AG04450 (cell line): Measurements from ENCODE around the gene PRPSAP1. TPM values are rescaled to one million over a fixed set of nuclear protein-coding genes. Genes with fewer than 3 reads are reported as not detected.

Source experiments
- CTCF ChIA-PET: fragments of 300-600, 350-600 bp; formaldehyde crosslinking; extraction: SDS; loops from one replicate; lab custom pipeline; 2022; ENCODE audit warnings: antibody characterized with exemption, inconsistent platforms; lab: Charles Lee
- POLR2A ChIA-PET: fragments of 350-600 bp; formaldehyde crosslinking; extraction: SDS; loops from one replicate; lab custom pipeline; 2021; ENCODE audit warnings: antibody characterized with exemption, inconsistent platforms; lab: Yijun Ruan, JAX
- DNase-seq: peaks from one replicate; pipeline ENCODE4 v3.0.0-alpha.2; 2011; ENCODE audit warnings: low read depth, low spot score
- H3K27ac ChIP-seq: one replicate; pipeline ENCODE4 v1.5.1; 2012; ENCODE audit warnings: low read depth, low read length, control low read depth
- H3K27me3 ChIP-seq: one replicate; pipeline ENCODE4 v1.6.0; 2012; ENCODE audit warnings: low read length; ENCODE audit not compliant: control insufficient read depth, insufficient read depth
- H3K4me3 ChIP-seq: 2 replicates; pipeline ENCODE4 v1.5.1; 2011; ENCODE audit warnings: mild to moderate bottlenecking, low read depth, low read length, control low read depth
- H3K9me3 ChIP-seq: 2 replicates; pipeline ENCODE4 v1.5.1; 2012; ENCODE audit warnings: low read length; ENCODE audit not compliant: control insufficient read depth, insufficient read depth
- polyA plus RNA-seq: library from polyadenylated mRNA; depleted of rRNA; stranded (reverse); fragments of >200 nt; gene quantifications from 2 replicates; pipeline ENCODE4 v1.2.3, GENCODE V29; 2011
- TF ChIP-seq, protein P1 (sequence below): IDR thresholded peaks from 2 replicates; pipeline ENCODE4 v1.5.1; 2011; ENCODE audit warnings: low read depth, low read length, control low read depth, inconsistent platforms

PRPSAP1 gene
- polyA plus RNA-seq, 1 experiment = 49.9 TPM

DNA sequence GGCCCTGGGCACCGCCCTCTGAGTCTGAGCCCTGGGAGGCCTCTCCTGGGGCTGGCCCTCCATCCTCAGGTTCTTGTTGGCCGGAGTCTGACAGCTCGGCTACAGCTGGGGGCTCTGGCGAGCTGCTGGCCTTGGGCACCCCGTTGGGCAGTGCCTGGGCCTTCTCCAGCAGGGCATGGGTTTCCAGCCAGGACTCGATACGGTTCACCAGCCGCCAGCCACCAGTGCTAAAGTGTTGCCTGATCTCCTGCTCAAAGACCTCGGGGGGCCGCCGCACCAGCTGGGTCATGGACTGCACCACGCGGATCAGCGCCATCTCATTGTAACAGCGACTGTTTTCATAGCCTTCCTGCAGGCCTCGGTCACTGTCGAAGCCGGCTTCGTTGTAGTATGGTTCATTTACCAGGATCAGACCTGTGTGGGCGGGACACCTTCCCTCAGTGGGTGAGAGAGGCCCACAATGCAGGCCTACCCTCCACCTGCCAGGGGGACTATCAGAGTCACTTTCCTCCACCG lies 37.5 kb upstream of the PRPSAP1 start:
- no peak for DNase-seq
- TF ChIP-seq, protein P1, sequence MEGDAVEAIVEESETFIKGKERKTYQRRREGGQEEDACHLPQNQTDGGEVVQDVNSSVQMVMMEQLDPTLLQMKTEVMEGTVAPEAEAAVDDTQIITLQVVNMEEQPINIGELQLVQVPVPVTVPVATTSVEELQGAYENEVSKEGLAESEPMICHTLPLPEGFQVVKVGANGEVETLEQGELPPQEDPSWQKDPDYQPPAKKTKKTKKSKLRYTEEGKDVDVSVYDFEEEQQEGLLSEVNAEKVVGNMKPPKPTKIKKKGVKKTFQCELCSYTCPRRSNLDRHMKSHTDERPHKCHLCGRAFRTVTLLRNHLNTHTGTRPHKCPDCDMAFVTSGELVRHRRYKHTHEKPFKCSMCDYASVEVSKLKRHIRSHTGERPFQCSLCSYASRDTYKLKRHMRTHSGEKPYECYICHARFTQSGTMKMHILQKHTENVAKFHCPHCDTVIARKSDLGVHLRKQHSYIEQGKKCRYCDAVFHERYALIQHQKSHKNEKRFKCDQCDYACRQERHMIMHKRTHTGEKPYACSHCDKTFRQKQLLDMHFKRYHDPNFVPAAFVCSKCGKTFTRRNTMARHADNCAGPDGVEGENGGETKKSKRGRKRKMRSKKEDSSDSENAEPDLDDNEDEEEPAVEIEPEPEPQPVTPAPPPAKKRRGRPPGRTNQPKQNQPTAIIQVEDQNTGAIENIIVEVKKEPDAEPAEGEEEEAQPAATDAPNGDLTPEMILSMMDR = no peak
- Histone ChIP-seq H3K27me3 (no peaks in the 10 kb centered on the region), H3K4me3 (no peak overlapping the region), H3K9me3 (no peaks in the 10 kb centered on the region; the same call in 1 of the 2 replicates), H3K27ac (no peak overlapping the region)
- POLR2A ChIA-PET = interaction anchor here (1.6 kb wide), 1 partner anchor 38 kb away, joined by 3 read pairs; no protein-coding TSS in a partner anchor
- CTCF ChIA-PET = no interaction called here

- Histone ChIP-seq H3K9me3 (no peaks in the 10 kb centered on the region; the same call in 1 of the 2 replicates), H3K27ac (no peak overlapping the region), H3K27me3 (no peaks in the 10 kb centered on the region), H3K4me3 (no peak overlapping the region)
- TF ChIP-seq, protein P1 = no peak
- no peak for DNase-seq
- CTCF ChIA-PET = interaction anchor here (0.8 to 1.7 kb wide), 3 partner anchors 8 to 69 kb away, joined by 3 to 7 read pairs (median 3); partner anchors contain the start of gene UBE2O
- POLR2A ChIA-PET = interaction anchor here (0.5 to 1.6 kb wide), 4 partner anchors 37 to 494 kb away, joined by 3 to 12 read pairs (median 4); no protein-coding TSS in a partner anchor
Measured at GRCh38 chr17:76390003-76390421, 36.3 kb upstream of the PRPSAP1 start.

- Histone ChIP-seq H3K27ac (no peak overlapping the region), H3K4me3 (no peak overlapping the region), H3K27me3 (no peaks in the 10 kb centered on the region), H3K9me3 (no peaks in the 10 kb centered on the region; the same call in 1 of the 2 replicates)
- no peak for DNase-seq
- TF ChIP-seq, protein P1 = 0 out of 2 replicates have a peak, but pooled peaks have one; percentile 5
- ChIA-PET POLR2A (interaction anchor here (0.5 to 0.6 kb wide), 4 partner anchors 37 to 79 kb away, joined by 3 to 12 read pairs (median 3); no protein-coding TSS in a partner anchor), CTCF (interaction anchor here (0.8 to 1.7 kb wide), 4 partner anchors 9 to 70 kb away, joined by 3 to 7 read pairs (median 3); partner anchors contain the start of gene UBE2O)
Measured at GRCh38 chr17:76388966-76389888, 35.5 kb upstream of the PRPSAP1 start.

GRCh38 chr17:76386966-76387765 lies 33.5 kb upstream of the PRPSAP1 start:
- CTCF ChIA-PET = interaction anchor here (0.9 to 3.5 kb wide), 5 partner anchors 7 to 88 kb away, joined by 4 to 43 read pairs (median 10); no protein-coding TSS in a partner anchor
- Histone ChIP-seq H3K4me3 (no peak overlapping the region), H3K9me3 (no peaks in the 10 kb centered on the region; the same call in 1 of the 2 replicates), H3K27ac (peak overlapping the region; percentile 52), H3K27me3 (no peaks in the 10 kb centered on the region)
- no peak for DNase-seq
- TF ChIP-seq, protein P1 = no peak
- POLR2A ChIA-PET = interaction anchor here (0.6 to 3.1 kb wide), 3 partner anchors 10 to 17 kb away, joined by 4 to 25 read pairs (median 6); no protein-coding TSS in a partner anchor
